GM19395 (cell line): ENCODE results near the gene SLC6A18.

ENCODE experiments used
- ATAC-seq: cut with Tn5 transposase; IDR thresholded peaks from one replicate; pipeline ENCODE4 v1.9.1; 2021; ENCODE audit warnings: mild to moderate bottlenecking, moderate library complexity; ENCODE audit not compliant: unreplicated experiment

Gene SLC6A18

DNA sequence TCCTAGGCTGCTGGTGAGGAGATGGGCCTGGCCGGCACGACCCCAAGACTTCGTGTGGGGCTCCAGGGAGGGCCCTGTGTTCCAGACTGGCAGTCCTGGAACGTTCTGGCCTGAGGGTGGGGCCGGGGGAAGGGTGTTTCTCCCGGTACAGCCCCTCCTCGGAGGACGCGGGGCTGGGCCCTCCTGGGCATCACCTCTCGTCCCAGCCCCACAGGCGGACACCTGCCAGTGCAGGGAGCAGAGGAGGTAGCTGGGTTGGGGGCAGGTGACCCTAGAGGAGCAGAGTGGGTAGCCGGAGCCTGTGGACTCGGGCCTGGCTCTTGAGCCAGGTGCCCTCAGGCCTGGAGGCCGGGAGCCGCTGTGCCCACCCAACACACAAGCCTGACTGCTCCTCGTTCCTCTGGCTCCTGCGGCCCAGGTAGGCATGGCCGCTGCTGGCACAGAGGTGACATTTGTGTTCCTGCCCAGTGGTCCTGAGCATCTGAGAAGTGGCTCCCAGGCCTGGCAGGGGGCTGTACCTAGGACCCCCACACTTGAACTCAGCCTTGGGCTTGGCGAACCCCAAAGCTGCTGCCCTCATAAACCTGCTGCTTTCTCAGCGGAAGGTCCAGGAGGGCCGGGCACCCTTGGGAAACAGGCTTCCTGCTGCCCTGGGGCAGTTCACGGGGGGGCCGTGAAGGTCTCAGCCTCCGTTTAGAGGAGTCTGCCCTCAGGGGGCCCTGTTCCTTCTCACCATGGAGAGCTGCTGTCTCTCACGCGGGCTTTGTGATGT, 23.0 kb upstream of the SLC6A18 start:
- ATAC-seq: no peak

DNA sequence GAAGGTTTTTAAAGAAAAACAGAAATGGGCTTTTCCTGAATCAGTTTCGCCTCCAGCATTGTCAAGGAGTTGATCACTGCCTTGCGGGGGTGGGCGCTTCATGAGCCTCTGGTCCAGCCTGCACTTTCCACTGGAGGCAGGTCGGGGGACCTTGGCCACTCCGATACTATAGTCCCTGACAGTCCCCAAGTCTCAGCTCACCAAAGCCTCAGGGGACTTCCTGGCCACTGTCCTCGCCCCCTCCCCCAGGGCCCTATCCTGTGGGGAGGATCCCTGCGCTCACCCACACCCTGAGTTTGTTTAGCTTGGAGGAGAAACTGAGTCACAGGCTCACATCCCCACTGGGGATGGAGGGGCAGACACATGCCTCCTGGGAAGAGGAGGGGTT, 22.4 kb upstream of the SLC6A18 start:
- ATAC-seq: no peak

DNA sequence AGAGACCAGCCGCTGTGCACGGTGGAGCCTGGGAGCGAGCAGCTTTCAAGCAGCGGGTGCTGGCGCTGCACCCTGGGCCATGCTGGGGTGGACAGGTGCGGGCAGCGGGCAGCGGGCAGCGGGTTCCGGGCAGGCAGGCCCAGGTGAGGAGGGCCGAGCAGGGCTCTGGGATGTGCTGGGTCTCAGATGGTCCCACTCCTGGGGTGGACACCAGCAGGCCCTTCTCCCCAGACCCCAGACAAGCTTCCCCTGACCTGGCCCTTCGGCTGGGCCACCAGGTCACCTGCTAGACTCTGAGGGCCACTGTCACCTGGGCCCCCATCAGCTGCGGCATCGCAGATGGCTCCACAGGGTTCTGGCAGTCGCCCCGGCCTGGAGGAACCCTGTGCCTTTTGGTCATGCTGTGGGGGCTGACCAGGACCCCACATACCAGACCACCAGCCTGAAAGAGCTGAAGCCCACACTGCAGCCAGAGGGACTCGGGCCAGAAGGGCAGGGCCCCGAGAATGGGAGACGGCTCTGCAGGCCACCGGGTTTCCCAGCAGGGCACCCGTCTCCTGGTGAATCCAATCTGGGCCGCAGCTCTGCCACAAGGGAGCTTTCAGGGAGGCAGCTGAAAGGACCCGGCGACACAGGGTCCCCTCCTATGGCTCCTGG, 21.7 kb upstream of the SLC6A18 start:
- ATAC-seq: no peak

DNA sequence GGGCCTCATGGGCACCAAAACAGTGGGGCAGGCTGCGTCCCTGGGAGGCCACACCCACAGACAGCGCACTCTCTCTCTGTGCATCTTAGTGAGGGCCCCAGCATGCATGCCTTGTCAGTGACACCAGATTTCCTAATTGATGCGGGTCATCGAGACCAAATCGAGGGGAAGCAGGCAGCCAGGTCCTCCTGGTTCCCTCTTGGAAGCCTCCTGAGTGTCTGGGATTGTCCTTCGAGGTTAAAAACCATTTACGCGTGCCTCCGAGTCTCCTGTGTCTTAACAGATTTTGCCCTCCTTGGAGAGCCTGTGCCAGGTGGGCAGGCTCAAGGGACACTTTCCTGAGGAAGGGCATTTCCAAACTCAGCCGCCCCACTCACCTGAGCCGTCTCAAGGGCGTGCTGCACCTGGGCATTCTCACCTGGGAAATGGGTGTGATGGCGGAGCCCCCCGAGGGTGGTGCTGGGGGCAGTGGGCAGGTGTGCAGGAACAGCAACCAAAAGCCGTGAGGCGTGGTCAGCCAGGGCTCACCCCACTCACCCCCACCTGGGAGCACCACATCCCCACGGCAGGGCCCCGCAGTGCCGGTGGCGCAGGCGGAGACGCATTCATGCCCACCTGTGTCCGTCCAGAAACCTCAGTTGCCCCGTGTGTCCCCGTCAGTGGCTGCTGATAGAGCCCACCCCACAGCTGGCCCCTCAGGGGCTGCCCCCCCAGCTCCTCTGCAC, 21.1 kb upstream of the SLC6A18 start:
- ATAC-seq: no peak

DNA sequence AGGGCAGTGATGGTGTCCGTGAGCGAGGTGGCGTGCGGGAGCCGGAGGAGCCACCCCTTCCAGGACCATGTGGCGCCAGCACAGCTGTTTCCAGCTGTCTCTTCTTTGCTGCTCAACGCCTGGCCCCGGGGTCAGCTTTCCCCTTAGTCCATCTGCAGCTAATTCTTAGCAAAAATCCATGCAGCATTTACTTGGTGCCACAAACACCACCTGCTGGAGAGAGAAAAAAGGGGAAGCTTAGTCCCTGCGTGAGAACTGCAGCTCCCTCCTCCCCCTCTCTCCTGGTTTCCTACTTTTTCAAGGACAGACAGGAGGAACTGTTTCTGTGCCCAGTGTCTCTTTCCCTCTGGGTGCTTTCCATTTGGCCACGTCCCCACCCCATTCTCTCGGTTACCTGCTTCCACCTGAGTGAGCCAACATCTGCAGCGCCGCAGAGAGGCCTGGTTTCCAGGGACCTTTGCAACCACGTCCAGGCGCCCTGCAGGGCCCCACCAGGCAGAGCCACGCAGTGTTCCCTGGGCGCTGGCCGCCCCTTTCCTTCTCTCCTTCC, 20.4 kb upstream of the SLC6A18 start:
- no peak for ATAC-seq

DNA sequence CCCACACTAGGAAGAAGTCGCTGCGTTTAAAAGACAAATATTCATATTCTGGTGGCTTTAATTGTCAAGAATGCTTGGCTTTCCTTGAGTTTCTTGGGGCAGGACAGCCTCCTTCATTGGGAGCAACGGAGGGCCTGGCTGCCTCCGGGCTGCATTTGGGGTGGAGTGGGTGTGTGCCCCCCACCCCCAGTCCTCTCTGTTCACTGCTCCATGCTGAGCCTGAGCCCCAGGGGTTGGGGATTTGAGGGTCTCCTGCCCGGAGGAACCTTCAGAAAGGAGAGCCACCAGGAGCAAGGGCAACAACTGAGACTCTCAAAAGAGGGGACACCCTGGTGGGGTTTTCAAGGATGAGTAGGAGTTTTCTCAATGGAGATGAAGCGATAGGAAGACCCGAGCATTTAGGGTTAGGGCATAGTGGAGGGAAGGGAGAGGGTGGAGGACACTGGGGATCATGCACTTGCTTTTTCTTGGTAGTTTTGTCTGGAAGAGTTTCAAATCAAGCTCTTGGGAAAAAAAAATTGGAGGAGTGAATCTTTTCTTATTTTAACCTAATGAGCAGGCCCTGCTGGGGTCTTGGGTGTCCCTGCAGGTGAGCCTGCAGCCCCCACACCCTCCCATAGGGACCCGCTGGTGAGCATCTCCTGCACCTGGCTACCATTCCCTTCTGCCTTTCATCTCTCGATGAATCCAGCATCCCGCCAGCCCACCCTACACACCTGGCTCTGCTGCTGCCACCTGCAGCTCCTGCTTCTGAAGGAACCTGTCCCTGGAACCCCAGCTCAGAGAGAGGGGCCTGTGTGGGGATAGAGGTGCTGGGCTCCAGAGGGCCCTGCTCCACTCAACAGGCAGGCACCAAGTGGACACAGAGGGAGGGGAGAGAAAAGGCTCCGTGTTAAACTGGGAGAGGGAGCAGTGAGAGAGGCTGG, 19.7 kb upstream of the SLC6A18 start:
- no peak for ATAC-seq

DNA sequence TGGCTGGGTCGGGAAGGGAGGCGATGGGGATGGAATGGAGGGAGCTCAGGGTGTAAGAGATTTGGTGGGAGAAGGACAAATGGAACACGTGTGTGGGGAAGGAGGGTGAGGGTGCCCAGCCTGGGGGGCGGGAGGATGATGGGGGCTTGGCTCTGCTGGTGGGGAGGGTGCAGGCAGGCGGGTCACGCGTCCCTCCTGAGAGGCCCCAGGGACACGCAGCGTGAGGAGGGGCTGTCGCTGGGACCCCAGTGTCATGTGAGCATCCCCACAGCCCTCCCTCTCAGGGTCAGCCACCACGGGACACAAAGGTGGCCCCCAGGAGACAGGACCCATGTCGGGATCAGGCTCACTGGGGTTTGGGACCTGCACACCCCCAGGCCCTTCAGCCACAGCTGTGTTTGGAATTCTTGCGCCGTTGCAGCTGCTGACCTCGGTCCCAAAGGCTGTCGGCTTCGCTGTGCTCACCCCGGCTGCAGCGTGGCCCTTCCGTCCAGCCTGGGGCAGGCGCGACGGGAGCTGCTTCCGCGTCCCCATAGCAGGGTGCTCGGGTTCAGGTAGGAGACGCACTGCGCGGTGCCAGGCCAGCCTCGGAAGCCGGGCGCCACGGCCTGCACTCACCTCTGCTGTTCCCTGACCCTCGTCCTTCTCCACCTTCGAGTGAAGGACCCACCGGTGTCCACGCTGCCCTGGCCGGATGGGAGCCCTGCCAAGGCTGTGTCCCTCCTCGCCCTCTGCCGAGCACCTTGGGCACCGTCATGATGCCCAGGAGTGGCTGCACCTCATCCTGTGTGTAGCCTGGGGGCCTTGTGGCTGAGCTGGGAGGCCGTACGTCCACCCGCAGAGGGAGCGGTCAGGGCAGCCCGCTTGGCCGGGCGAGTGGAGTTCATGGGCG, 18.4 kb upstream of the SLC6A18 start:
- no peak for ATAC-seq

DNA sequence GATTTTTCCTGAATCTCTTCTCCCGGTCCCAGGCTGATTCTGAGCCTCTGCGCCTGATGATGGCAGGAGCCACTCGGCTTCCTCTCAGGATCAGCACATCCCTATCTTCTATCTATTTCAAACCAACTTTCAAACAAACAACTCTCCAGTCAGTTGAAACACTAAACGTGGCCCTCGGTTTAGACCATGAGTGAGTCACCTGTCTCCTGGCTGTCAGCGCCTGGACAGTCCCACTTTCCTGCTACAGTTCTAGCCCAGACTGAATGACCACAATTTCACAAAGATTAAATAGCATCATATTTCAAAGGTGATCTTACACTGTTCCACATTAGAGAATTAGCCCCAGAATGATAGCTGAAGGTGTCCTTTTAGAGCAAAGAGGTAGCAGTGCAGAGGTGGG, 17.6 kb upstream of the SLC6A18 start:
- ATAC-seq: no peak

DNA sequence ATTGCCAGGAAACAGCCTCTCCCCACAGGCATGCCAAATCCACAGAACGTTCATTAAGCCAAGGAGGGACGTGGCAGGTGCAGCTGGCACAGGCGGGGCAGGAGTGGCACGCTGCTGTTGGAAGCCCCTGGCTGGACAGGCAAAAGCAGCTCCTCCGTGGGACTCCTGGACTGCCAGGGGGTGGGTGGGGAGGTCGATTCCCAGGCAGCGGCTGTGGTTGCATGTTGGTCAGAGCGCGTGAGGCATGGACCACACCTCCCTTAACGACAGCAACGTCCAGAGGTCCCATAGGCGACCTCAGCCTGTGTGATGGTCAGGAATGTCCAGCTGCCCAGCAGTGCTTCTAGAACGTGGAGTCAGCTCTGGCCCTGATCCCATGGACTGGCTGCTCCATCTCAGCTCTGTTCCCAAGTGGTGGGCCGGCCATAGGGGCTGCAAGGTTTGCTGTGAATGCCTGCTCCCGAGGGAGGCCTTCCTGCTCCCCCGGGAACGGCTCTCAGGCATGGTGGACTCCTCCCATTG, 16.9 kb upstream of the SLC6A18 start:
- no peak for ATAC-seq

DNA sequence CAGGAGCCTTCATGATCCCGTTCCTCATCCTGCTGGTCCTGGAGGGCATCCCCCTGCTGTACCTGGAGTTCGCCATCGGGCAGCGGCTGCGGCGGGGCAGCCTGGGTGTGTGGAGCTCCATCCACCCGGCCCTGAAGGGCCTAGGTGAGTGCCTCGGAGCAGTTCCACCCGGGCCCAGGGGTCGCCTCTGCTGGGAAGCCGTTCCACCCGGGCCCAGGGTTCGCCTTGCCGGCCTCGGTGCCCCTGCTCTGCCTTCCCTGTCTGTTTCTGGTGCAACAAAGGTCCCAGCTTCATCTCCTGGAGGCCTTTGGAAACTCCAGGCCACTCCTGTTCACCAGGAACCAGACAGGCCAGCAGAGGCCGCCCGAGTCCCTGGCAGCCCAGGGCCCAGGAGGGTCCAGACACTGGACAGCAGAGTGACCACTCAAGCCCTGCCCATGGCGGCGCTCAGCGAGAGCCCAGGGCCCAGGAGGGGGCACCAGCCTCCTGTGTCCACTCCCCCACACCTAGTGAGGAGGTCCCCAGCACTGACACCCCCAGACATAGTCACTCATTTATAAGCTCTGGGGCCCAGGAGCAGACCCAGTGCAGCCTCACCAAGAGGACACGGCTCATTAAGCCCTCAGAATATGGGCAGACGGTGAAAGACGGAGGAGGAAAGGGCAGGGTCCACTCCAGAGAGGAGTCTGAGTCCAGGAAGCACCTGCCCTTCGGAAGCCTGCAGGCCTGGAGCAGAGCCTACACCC, 16.3 kb upstream of the SLC6A18 start:
- no peak for ATAC-seq

DNA sequence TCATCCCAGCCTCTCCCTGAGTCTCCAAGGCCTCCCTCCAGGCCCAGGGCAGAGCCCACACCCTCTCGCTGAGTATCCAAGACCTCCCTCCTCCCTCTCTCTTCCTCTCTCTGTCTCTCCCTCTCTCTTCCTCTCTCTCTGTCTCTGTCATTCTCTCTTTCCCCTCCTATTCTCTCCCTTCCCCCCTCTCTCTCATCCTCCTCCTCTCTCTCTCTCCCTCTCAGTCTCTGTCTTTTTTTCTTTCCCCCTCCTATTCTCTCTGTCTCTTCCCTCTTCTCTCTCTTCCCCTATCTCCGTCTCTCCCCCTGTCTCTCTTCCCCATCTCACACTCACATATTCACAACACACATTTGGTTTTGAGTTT, 15.7 kb upstream of the SLC6A18 start:
- ATAC-seq: no peak

DNA sequence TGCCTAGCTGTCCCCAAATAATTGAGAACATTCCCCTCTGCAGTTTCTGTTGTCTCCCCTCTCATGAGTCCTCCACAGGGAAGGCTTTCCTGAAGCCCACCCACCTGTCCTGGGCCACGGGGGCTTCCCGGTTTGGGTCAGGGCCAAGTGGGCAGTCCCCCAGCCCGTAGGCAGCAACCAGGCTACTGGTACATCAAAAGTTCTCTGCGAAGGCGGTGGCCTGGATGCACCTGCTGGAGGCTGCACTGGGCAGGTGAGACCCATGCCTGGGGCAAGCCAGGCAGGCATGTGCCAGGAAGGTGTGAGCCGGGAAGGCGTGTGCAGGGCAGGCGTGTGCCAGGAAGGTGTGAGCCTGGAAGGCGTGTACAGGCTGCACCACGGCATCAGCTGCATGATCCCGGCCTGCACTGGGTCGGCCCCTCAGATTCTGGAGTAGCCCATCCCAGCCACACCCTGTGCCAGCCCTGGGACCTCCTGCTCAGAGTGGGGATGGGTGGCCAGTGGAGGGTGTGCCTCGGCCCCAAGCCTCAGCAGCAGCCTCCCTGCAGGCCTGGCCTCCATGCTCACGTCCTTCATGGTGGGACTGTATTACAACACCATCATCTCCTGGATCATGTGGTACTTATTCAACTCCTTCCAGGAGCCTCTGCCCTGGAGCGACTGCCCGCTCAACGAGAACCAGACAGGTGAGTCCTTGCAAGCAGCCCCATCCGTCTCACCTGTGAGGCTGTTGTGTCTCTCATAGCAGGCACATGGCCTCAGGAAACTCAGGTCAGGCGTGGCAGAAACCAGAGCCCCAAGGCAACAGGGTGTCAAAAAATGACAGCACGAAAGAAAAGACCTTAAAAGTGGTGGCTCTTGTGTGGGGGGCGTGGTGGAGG, 15.0 kb upstream of the SLC6A18 start:
- ATAC-seq: no peak

DNA sequence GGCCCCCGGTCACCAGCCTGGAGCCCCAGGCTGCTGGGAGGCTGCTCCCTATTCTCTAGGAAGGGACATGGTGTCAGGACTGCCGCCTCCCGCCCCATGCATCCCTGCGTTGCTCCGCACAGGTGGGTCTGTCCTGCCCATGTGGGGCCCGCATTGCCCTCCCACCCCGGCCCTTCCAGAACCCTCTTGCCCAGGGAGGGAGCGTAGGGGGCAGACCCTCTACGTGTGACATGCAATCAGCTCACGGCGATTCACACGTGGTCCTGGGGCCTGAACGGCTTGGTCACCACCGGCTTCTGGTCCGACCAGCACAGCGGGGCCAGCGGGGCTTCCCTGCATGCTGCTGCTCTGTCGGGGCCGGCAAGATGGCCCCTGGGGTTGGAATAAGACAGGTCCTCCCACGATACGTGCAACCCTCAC, 14.3 kb upstream of the SLC6A18 start:
- ATAC-seq: no peak

DNA sequence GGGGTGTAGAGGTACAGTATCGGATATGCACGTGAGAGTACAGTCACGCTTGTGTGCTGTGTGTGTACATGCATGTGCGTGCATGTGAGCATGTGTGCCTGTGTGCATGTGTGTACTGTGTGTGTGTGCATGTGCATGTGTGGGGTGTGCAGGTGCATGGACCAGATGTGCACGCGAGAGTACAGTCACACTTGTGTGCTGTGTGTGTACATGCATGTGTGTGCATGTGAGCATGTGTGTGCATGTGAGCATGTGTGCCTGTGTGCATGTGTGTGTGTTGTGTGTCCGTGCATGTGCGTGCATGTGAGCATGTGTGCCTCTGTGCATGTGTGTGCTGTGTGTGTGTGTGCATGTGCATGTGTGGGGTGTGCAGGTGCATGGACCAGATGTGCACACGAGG, 13.5 kb upstream of the SLC6A18 start:
- ATAC-seq: no peak

DNA sequence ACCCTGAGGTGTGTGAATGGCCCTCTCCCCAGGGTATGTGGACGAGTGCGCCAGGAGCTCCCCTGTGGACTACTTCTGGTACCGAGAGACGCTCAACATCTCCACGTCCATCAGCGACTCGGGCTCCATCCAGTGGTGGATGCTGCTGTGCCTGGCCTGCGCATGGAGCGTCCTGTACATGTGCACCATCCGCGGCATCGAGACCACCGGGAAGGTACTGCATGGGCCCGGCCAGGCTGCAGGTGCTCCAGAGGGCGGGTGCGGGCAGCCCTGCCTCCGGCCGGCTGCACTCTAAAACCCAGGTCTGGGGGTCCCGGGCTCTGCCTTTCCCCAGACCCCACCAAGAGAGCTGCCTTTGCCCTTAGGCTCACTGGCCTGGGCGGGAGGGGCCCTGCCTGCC, 12.9 kb upstream of the SLC6A18 start:
- no peak for ATAC-seq

DNA sequence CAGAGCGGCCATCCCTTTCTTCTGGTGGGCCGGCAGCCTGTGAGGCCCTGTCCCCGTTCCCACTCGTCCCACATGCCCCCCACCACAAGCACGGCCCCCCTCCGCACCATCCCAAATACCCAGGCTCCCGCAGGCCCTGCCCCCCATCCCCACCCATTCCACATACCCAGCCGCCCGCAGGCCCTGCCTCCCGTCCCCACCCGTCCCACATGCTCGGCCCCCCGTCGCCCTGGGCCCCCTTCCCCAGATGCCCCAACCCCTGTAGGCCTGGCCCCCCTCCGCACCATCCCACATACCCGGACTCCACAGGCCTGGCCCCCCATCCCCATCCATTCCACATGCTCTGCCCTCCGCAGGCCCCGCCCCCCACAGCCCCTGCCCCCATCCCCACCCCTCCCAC, 12.3 kb upstream of the SLC6A18 start:
- ATAC-seq: no peak

DNA sequence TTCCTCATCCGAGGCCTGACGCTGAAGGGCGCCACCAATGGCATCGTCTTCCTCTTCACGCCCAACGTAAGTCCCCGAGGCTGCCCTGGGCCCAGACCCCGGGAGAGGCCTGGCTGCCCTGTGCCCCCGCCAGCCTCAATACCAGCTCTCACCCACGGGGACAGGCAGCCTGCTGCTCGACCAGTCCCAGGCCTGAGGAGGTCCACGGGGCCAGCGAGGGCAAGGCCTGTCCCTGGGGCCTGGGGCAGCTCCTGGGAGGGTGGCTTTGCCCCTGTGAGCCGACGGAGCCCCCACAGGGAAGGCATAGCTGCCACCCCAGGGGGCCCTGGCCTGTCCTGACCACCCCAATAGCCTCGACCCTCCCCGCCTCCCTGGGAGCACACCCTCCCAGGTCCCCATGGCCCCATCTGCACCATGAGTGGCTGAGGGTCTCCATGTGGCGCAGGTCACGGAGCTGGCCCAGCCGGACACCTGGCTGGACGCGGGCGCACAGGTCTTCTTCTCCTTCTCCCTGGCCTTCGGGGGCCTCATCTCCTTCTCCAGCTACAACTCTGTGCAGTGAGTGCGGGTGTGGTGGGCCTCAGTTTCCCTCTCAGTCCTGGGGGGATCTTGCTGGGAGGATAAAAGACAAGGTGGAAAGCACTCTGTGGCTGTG, 11.5 kb upstream of the SLC6A18 start:
- no peak for ATAC-seq
